ENCODE results near the gene OR10A6. TPM values are rescaled to one million over a fixed set of nuclear protein-coding genes. Genes with fewer than 3 reads are reported as not detected.
A peak's percentile ranks its signal among the peaks of the same experiment; 100 is the strongest.

The OR10A6 gene, protein sequence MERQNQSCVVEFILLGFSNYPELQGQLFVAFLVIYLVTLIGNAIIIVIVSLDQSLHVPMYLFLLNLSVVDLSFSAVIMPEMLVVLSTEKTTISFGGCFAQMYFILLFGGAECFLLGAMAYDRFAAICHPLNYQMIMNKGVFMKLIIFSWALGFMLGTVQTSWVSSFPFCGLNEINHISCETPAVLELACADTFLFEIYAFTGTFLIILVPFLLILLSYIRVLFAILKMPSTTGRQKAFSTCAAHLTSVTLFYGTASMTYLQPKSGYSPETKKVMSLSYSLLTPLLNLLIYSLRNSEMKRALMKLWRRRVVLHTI
- total RNA-seq, result not detected

DNA sequence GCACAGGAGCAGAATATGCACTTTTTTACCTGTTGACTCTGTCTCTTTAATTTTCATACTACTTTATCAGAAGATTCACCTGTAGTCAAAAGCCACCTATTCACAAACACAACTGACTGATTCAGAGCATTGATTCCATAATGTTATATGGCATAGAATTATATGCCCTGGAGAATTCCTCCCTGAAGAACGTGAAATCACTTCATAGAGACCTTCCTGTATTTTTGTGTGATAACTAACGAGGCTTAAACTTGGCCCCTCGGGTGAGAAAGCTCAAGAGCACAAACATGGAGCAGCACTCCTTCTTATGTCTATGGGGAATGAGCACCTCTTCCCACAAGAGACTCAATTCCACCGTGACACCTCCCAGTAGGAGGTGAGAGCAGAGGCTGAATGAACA is at the start of gene OR10A6:
Gene OR10A6 (minus strand): TSS at position 101 of the 400 bp plus-strand sequence. CDS start 2,606 bp downstream, outside the sequence.
- POLR2A ChIA-PET, result no interaction called here
- no peaks in the 10 kb centered on the region for H3K4me1 Mint-ChIP-seq
- no peak within 1 kb of the TSS for H3K4me3 Mint-ChIP-seq
- peaks cover 9% of the 10 kb centered on the region for H3K27me3 Mint-ChIP-seq
- ATAC-seq (ENCODE audit: low read depth) (no peak), DNase-seq (no peak)
- no peak within 1 kb of the TSS for H3K27ac Mint-ChIP-seq
- H3K36me3 Mint-ChIP-seq, result no peaks in the 10 kb centered on the region
- H3K9me3 Mint-ChIP-seq, result no peaks in the 10 kb centered on the region

DNA sequence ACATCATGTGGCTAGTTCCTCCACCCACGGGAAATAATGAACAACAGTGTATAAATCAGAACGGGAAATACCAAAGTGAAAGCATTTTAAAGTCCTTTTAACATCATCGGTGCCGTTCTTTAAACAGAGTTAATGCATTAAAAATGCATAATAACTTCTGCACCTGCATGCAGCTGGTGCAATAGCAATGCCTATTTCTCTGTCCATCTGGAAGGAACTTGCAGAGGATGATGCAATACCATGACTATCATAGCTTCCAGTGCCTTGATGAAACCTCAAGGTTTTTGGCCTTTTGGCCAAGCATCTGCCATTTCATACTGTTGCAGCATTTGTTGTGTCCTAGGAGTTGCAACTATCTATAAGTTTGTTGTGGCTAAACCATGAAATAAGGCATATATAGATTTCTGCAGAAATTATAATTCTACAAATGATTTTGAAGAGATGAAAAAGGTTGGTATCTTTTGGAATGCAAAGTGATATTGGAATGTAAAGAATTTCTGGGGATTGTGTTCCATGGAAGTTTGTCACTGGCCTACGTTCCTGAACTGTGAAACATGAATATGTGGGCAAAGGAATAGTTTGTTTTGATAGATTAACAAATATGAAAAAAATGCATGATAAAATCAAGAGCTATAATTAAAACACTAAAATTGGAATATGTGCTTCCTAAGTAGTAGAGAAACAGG is 46.3 kb upstream of the OR10A6 start:
- DNase-seq (no peak), ATAC-seq (ENCODE audit: low read depth) (no peak)
- POLR2A ChIA-PET, result interaction anchor here (2.2 kb wide), 1 partner anchor 10 kb away, joined by 6 read pairs; the partner anchor contains the start of gene EIF3F
- Mint-ChIP-seq H3K27ac (no peak overlapping the region), H3K27me3 (no peaks in the 10 kb centered on the region), H3K9me3 (no peaks in the 10 kb centered on the region), H3K4me1 (peaks cover 1% of the 10 kb centered on the region), H3K36me3 (no peaks in the 10 kb centered on the region), H3K4me3 (peak overlapping the region; percentile 51)

DNA sequence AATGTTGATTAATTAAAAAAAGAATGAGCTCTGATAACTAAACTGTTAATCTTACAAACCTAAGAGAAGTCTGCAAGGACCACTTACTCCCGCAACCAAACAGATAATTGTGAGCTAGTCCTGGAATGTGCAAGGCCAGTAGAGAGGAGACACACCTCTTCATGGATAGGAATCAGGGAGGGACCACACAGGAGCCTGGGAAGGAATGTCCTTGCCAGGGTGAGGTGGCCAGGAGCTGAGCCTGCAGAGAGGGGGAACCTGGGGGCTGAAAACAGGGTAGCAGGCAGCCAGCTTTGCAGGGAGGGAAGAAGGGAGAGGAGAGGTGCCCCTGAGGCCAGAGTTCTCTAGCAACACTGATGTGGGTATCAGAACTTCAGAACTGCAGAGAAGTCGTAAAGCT is 43.6 kb upstream of the OR10A6 start:
- H3K4me1 Mint-ChIP-seq, result no peaks in the 10 kb centered on the region
- no peak overlapping the region for H3K27ac Mint-ChIP-seq
- H3K27me3 Mint-ChIP-seq, result peaks cover 3% of the 10 kb centered on the region
- no peak for ATAC-seq (ENCODE audit: low read depth)
- no peak overlapping the region for H3K4me3 Mint-ChIP-seq
- no peak for DNase-seq
- H3K9me3 Mint-ChIP-seq, result no peaks in the 10 kb centered on the region
- POLR2A ChIA-PET, result no interaction called here
- no peaks in the 10 kb centered on the region for H3K36me3 Mint-ChIP-seq

DNA sequence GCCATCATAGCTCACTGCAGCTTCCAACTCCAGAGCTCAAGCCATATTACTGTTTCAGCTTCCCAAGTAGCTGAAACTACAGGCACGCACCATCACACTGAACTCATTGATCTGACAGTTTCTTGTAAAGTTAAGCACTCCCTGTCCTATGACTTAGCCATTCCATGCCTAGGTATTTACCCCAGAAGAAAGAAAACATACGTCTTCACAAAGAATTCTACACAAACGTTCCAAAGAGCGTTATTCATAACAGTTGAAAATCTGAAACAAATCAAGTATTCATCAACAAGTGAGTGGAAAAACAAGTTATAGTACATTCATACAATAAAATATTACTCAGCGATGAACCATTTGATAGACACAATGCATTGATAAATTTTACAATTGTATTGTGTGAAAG is 41.9 kb upstream of the OR10A6 start:
- Mint-ChIP-seq H3K4me3 (no peak overlapping the region), H3K36me3 (no peaks in the 10 kb centered on the region), H3K9me3 (no peaks in the 10 kb centered on the region), H3K4me1 (no peaks in the 10 kb centered on the region), H3K27ac (no peak overlapping the region), H3K27me3 (peaks cover 7% of the 10 kb centered on the region)
- POLR2A ChIA-PET, result no interaction called here
- ATAC-seq (ENCODE audit: low read depth) (no peak), DNase-seq (no peak)

DNA sequence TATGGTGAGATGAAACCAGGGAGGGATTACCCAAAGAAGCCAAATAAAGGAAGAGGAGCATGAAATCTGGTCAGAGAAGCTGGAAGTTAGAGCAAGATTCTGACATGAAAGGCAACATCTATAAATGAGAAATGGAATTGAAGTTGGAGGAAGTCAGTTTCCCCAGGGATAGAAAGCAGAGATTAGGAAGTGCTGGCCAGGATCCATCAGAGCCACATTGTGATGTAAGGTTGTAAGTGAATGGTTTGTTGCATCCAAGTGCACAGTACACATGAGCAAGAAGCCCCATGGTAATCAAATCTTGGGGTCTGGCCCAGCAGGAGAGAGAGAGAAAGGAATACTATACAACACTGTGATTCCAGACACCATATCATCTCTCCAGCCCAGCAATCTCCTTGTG is 40.8 kb upstream of the OR10A6 start:
- no peaks in the 10 kb centered on the region for H3K4me1 Mint-ChIP-seq
- no peaks in the 10 kb centered on the region for H3K9me3 Mint-ChIP-seq
- no peak overlapping the region for H3K27ac Mint-ChIP-seq
- DNase-seq, result no peak
- no peak overlapping the region for H3K4me3 Mint-ChIP-seq
- ATAC-seq (ENCODE audit: low read depth), result no peak
- POLR2A ChIA-PET, result no interaction called here
- peaks cover 10% of the 10 kb centered on the region for H3K27me3 Mint-ChIP-seq
- H3K36me3 Mint-ChIP-seq, result no peaks in the 10 kb centered on the region

DNA sequence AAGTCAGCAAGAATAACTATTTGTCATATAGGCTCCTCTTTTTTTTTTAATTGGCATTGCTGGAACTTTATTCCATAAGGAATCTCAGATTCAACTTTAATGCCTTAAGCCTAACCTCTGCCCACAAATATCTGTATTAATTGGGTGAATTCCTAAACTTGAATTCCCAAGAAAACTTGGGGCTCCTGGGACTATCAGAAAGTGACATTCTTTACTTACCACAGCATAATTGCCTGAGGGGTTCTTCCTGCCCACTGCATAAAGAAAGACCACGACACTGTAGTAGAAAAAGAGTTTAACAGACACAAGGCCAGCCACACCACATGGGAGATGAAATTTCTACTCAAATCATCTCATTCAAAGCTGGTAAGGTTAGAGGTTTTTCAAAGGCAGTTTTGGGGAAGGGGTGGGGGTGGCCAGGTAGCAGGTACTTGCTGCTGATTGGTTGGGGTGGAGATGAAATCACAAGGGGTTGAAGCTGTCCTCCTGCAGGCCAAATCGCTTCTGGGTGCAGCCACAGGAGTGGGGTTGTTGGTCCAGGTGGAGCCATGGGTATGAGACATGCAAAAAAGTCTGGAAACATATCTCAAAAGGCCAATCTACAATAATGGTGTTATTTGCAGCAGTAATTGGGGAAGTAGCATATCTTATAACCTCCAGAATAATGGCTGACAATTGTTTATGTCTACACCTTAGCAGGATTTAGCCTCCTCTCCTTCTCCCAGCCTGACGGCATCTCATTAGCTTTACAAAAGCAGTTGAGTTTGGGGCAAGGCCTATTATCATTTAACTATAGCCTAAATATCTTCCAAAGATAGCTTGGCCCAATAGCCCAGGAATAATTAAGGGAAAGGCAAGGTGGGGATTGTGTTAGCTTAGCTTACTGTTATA is 38.9 kb upstream of the OR10A6 start:
- H3K27me3 Mint-ChIP-seq, result peaks cover 10% of the 10 kb centered on the region
- no peak overlapping the region for H3K27ac Mint-ChIP-seq
- H3K4me1 Mint-ChIP-seq, result no peaks in the 10 kb centered on the region
- ATAC-seq (ENCODE audit: low read depth), result no peak
- H3K36me3 Mint-ChIP-seq, result no peaks in the 10 kb centered on the region
- POLR2A ChIA-PET, result no interaction called here
- DNase-seq, result no peak
- no peak overlapping the region for H3K4me3 Mint-ChIP-seq
- no peaks in the 10 kb centered on the region for H3K9me3 Mint-ChIP-seq

DNA sequence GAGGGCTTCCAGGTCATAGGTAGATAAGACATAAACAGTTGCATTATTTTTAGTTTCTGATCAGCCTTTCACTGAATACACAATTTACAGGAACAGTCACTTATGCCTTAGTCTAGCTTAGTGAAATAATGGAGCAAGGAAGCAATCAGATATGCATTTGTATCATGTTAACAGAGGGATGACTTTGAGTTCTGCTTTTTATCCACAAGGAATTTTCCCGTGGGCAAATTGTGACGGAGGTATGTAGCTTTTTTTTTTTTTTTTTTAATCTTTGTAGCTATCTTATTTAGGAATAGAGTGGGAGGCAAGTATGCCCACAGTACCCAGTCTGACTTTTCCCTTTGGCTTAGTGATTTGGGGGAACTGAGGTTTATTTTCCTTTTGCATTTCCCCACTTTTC is 37.6 kb upstream of the OR10A6 start:
- Mint-ChIP-seq H3K27me3 (peaks cover 11% of the 10 kb centered on the region), H3K4me1 (no peaks in the 10 kb centered on the region), H3K4me3 (no peak overlapping the region), H3K9me3 (no peaks in the 10 kb centered on the region), H3K36me3 (no peaks in the 10 kb centered on the region), H3K27ac (no peak overlapping the region)
- DNase-seq, result no peak
- POLR2A ChIA-PET, result no interaction called here
- ATAC-seq (ENCODE audit: low read depth), result no peak

DNA sequence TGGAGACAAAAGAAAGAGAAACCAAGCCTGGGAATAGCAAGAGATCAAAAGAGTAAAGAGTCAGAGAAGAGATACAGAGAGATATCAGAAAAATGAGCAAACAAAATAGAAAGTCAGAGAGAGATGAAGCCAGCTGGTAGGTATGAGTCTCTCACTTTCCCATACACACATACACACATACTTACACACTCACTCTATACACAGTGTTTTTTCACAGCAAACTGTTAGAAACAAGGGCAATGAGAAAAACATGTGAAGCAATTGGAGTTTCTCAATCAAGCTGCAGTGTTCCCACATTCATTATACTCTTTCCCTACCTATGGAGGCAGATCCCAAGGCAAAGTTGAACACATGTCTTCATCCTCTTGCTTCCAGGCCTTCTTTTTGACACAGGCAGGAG is 36.8 kb upstream of the OR10A6 start:
- Mint-ChIP-seq H3K36me3 (no peaks in the 10 kb centered on the region), H3K4me1 (no peaks in the 10 kb centered on the region), H3K27me3 (peaks cover 11% of the 10 kb centered on the region), H3K27ac (no peak overlapping the region), H3K4me3 (no peak overlapping the region), H3K9me3 (no peaks in the 10 kb centered on the region)
- POLR2A ChIA-PET, result no interaction called here
- no peak for ATAC-seq (ENCODE audit: low read depth)
- no peak for DNase-seq

DNA sequence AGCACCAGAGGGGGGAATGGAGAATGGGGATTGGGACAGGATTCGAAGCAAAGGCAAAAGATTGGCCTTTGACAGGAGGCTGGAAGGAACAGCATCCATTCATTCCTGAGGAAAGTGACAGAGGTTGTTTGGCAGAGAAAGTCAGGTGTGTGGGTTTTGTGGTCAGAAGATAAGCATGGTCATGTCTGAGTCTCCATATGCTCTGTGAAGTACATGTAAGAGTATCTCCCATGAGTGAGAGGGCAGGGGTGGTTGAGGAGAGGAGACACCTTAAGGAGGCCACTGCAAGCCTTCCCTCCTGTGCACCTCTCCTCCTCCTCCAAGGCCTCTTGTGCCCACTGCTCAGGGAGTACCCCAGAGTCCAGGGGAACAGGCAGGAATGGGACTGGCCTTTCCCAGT is 36.0 kb upstream of the OR10A6 start:
- H3K36me3 Mint-ChIP-seq, result no peaks in the 10 kb centered on the region
- no peak overlapping the region for H3K4me3 Mint-ChIP-seq
- DNase-seq, result no peak
- no peaks in the 10 kb centered on the region for H3K4me1 Mint-ChIP-seq
- peaks cover 11% of the 10 kb centered on the region for H3K27me3 Mint-ChIP-seq
- no peak overlapping the region for H3K27ac Mint-ChIP-seq
- no peak for ATAC-seq (ENCODE audit: low read depth)
- H3K9me3 Mint-ChIP-seq, result no peaks in the 10 kb centered on the region
- POLR2A ChIA-PET, result no interaction called here

DNA sequence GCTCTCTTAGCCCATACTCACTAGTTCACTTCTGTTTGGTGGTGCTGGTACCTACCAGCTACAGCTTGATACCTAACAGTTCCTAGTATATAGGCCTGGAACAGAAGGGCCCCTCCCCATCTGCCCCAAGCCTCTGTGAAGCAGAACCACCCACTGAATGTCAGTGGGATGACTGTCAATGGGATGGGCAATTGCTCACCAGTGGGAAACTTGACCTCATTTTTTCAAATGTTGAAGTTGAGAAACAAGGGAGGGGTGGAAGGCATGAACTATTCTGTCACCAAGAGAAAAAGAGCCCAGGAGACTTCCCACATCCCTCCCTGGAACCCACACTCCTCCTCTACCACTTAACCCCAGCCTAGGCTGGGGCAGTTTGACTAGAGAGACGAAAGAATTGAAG is 34.3 kb upstream of the OR10A6 start, which contains the start of gene NLRP10:
Gene NLRP10 (minus strand): TSS at position 62 of the 400 bp plus-strand sequence. CDS start 1,952 bp downstream, outside the sequence.
- H3K9me3 Mint-ChIP-seq, result no peaks in the 10 kb centered on the region
- POLR2A ChIA-PET, result no interaction called here
- no peak within 1 kb of the TSS for H3K27ac Mint-ChIP-seq
- no peak within 1 kb of the TSS for H3K4me3 Mint-ChIP-seq
- peaks cover 9% of the 10 kb centered on the region for H3K27me3 Mint-ChIP-seq
- H3K36me3 Mint-ChIP-seq, result no peaks in the 10 kb centered on the region
- no peak for ATAC-seq (ENCODE audit: low read depth)
- no peak for DNase-seq
- H3K4me1 Mint-ChIP-seq, result no peaks in the 10 kb centered on the region

DNA sequence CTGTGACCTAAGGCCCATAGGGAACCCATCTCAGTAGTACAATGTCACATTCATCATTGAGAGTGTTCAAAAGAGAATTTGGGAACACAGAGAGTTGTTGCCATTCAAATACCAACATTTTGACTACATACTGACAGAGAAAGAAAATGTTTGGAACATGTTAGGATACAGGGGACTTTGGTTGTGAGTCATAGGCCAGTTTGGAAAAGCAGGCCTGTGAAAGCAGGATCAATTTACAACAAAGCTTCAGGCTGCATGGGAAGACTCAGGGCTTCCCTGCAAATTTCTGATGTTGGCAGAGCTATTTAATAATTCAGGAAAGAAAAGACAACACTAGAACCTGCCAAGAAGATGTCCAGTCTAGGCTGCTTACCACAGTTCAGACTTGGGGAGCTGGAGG is 33.8 kb upstream of the OR10A6 start:
- Mint-ChIP-seq H3K27me3 (peaks cover 9% of the 10 kb centered on the region), H3K4me1 (no peaks in the 10 kb centered on the region), H3K36me3 (no peaks in the 10 kb centered on the region), H3K27ac (no peak overlapping the region), H3K9me3 (no peaks in the 10 kb centered on the region), H3K4me3 (no peak overlapping the region)
- ATAC-seq (ENCODE audit: low read depth), result no peak
- POLR2A ChIA-PET, result no interaction called here
- DNase-seq, result no peak

DNA sequence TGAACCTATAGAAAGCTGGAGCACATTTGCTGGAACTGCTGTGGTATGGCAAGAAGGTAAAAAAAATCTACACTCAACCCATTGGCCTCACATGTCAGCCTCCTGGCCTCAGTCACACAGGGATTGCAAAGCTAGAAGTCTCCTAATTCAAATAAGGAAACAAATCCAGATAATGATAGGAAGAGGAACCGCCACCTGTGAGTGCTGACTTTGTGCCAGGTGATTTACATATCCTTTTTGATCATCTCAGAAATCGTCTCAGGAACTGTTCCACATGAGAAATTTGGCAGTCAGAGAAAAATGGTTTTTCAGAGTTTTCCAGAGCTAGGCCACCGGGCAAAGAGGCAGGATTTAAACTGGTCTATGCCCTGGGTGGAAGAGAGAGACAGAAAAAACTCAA is 33.2 kb upstream of the OR10A6 start:
- DNase-seq (no peak), ATAC-seq (ENCODE audit: low read depth) (no peak)
- Mint-ChIP-seq H3K9me3 (no peaks in the 10 kb centered on the region), H3K27ac (no peak overlapping the region), H3K4me1 (no peaks in the 10 kb centered on the region), H3K36me3 (no peaks in the 10 kb centered on the region), H3K4me3 (no peak overlapping the region), H3K27me3 (peaks cover 9% of the 10 kb centered on the region)
- POLR2A ChIA-PET, result no interaction called here

DNA sequence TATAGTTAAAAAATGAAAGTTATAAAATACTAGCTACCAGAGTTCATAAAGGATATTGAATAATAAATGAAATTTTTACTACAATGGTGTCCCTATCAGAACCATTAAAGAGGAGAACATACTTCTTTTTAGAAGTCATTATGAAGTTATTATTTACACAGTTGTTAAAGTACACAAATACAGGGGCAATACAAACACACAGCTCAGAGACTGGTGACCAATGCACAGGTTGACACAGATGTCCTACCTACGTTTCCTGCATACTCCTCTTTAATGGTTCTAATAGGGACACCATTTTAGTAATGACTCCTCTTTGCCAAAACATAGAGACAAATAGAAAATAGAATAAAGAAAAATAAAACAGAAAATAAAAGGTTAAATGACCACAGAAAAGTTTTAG is 24.1 kb upstream of the OR10A6 start:
- POLR2A ChIA-PET, result no interaction called here
- Mint-ChIP-seq H3K4me1 (no peaks in the 10 kb centered on the region), H3K36me3 (no peaks in the 10 kb centered on the region), H3K27ac (no peak overlapping the region), H3K27me3 (peaks cover 14% of the 10 kb centered on the region), H3K4me3 (no peak overlapping the region), H3K9me3 (no peaks in the 10 kb centered on the region)
- DNase-seq (no peak), ATAC-seq (ENCODE audit: low read depth) (no peak)

Measured in activated naive CD8-positive, alpha-beta T cell treated with anti-CD3 and anti-CD28 coated beads, Interleukin-2, amount 10 ng/mL, durations not matched to agents 7 days and 5 days (primary cell).